MCF 10A (cell line): ENCODE measurements around the gene NFKB2. TPM values are rescaled to one million over a fixed set of nuclear protein-coding genes. Genes with fewer than 3 reads are reported as not detected.
A peak's percentile ranks its signal among the peaks of the same experiment; 100 is the strongest.

Experiments used
- BruUV-seq: library from RNA; stranded (reverse); fragments of 400-500 nt; replicated peaks from 2 replicates; lab custom pipeline; 2021; lab: Mats Ljungman, UMichigan
- CTCF ChIA-PET: fragments of 300-600 bp; sonication (Branson Sonifier 250); formaldehyde crosslinking; extraction: SDS; loops from one replicate; lab custom pipeline; 2021; ENCODE audit warnings: antibody characterized with exemption, inconsistent platforms; lab: Yijun Ruan, JAX
- POLR2A ChIA-PET: fragments of 300-600, 350-650 bp; sonication (Branson Sonifier 250); formaldehyde crosslinking; extraction: SDS; loops from one replicate; lab custom pipeline; 2020; ENCODE audit warnings: antibody characterized with exemption, inconsistent platforms; lab: Yijun Ruan, JAX
- DNase-seq: peaks from one replicate; pipeline ENCODE4 v3.0.0-alpha.2; 2018; ENCODE audit not compliant: unreplicated experiment
- H3K27ac Mint-ChIP-seq: one replicate; pipeline ENCODE4 v1.8.0; 2022; ENCODE audit warnings: mild to moderate bottlenecking, low read depth, mixed read lengths; ENCODE audit not compliant: unreplicated experiment
- H3K27me3 Mint-ChIP-seq: one replicate; pipeline ENCODE4 v1.8.0; 2022; ENCODE audit warnings: mixed read lengths; ENCODE audit not compliant: insufficient read depth, unreplicated experiment
- H3K36me3 Mint-ChIP-seq: one replicate; pipeline ENCODE4 v1.8.0; 2022; ENCODE audit warnings: mild to moderate bottlenecking, moderate library complexity, mixed read lengths; ENCODE audit not compliant: insufficient read depth, unreplicated experiment
- H3K4me1 Mint-ChIP-seq: one replicate; pipeline ENCODE4 v1.8.0; 2022; ENCODE audit warnings: mixed read lengths; ENCODE audit not compliant: insufficient read depth, unreplicated experiment
- H3K4me3 Mint-ChIP-seq: one replicate; pipeline ENCODE4 v1.8.0; 2022; ENCODE audit warnings: mild to moderate bottlenecking, moderate library complexity, mixed read lengths; ENCODE audit not compliant: unreplicated experiment
- H3K9me3 Mint-ChIP-seq: one replicate; pipeline ENCODE4 v1.8.0; 2022; ENCODE audit warnings: mixed read lengths; ENCODE audit not compliant: unreplicated experiment
- intact Hi-C: fragments of 100-400 bp; cut with micrococcal nuclease; formaldehyde crosslinking; loops from 2 replicates; pipeline ENCODE4 v1.14.1; 2022
- total RNA-seq: library from RNA; stranded (reverse); gene quantifications from 2 replicates; pipeline ENCODE4 v1.2.3, GENCODE V29; 2022
- TF ChIP-seq, protein P1 (sequence below): fragments of 200-600 bp; IDR thresholded peaks from one replicate; pipeline ENCODE4 v1.8.0; 2022; ENCODE audit warnings: antibody characterized with exemption, mild to moderate bottlenecking; ENCODE audit not compliant: unreplicated experiment

Gene NFKB2
- total RNA-seq, 1 experiment from 2014 or later = 76.2 TPM

DNA sequence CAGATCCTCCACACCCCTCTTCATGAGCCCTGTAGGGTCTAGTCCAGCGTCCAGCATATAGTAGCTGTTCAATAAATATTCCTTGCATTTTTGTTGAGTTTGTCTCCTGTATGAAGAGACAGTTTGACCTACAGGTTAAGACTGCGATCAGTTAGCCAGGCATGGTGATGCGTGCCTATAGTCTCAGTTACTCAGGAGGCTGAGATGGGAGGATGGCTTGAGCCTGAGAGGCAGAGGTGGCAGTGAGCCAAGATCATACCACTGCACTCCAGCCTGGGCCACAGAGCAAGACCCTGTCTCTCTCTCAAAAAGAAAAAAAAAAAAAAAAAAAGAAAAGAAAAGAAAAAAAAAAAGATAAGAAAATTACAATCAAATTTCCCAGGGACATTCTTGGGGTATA lies 42.0 kb downstream of the NFKB2 start:
- Mint-ChIP-seq H3K27me3 (no peaks in the 10 kb centered on the region), H3K4me3 (no peak overlapping the region)
- POLR2A ChIA-PET = interaction anchor here (0.7 kb wide), 1 partner anchor 29 kb away, joined by 3 read pairs; no protein-coding TSS in a partner anchor

DNA sequence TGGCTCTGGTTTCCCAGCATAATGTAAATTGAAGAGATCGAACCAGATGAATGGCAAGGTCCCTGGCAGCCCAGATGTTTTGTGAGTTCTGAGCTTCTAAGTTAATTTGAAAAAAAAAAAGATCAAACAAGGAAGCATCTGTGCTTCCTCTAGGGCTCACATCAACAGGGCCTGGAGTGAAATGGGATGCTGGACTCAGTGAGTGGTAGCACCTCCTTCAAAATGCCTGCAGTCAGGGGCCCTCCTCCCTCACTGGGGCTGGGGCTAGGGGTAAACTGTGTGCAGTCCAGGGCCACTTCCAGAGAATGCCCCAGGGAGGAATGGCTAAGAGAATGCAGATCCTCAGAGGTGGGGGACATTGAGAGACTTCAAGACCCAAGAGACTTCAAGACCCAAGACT lies 42.9 kb downstream of the NFKB2 start:
- H3K27ac Mint-ChIP-seq = no peak overlapping the region
- H3K4me1 Mint-ChIP-seq = peaks cover 15% of the 10 kb centered on the region
- no peak overlapping the region for H3K4me3 Mint-ChIP-seq
- POLR2A ChIA-PET = no interaction called here
- no peaks in the 10 kb centered on the region for H3K36me3 Mint-ChIP-seq
- TF ChIP-seq, protein P1, sequence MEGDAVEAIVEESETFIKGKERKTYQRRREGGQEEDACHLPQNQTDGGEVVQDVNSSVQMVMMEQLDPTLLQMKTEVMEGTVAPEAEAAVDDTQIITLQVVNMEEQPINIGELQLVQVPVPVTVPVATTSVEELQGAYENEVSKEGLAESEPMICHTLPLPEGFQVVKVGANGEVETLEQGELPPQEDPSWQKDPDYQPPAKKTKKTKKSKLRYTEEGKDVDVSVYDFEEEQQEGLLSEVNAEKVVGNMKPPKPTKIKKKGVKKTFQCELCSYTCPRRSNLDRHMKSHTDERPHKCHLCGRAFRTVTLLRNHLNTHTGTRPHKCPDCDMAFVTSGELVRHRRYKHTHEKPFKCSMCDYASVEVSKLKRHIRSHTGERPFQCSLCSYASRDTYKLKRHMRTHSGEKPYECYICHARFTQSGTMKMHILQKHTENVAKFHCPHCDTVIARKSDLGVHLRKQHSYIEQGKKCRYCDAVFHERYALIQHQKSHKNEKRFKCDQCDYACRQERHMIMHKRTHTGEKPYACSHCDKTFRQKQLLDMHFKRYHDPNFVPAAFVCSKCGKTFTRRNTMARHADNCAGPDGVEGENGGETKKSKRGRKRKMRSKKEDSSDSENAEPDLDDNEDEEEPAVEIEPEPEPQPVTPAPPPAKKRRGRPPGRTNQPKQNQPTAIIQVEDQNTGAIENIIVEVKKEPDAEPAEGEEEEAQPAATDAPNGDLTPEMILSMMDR = no peak
- intact Hi-C loops = no loop called here
- no peaks in the 10 kb centered on the region for H3K9me3 Mint-ChIP-seq
- no peaks in the 10 kb centered on the region for H3K27me3 Mint-ChIP-seq
- DNase-seq = no peak
- BruUV-seq = no TSS peak
- CTCF ChIA-PET = no interaction called here

More for the DNA sequence above, 42.0 kb downstream of the NFKB2 start:
- H3K4me1 Mint-ChIP-seq = peaks cover 15% of the 10 kb centered on the region
- intact Hi-C loops = no loop called here
- H3K36me3 Mint-ChIP-seq = no peaks in the 10 kb centered on the region
- H3K27ac Mint-ChIP-seq = no peak overlapping the region
- no TSS peak for BruUV-seq
- no peaks in the 10 kb centered on the region for H3K9me3 Mint-ChIP-seq
- TF ChIP-seq, protein P1 = no peak
- DNase-seq = no peak
- CTCF ChIA-PET = no interaction called here

DNA sequence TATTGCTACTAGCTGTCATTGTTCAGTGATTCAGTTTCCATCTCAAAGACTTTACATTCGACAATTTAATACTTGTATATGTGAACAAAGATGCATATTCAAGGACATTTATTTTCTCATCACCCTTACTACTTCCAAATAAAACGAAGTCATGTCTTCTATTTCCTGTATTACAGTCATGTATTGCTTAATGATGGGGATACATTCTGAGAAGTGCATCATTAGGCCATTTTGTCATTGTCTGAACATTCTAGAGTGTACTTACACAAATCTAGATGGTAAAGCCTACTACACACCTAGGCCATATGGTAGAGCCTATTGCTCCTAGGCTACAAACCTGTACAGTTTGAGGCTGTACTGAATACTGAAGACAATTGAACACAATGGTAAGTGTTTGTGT lies 49.3 kb downstream of the NFKB2 start:
- TF ChIP-seq, protein P1 = no peak
- no TSS peak for BruUV-seq
- no peak overlapping the region for H3K4me3 Mint-ChIP-seq
- H3K4me1 Mint-ChIP-seq = no peaks in the 10 kb centered on the region
- ChIA-PET POLR2A (no interaction called here), CTCF (interaction anchor here (0.6 to 1.2 kb wide), 2 partner anchors 23 to 604 kb away, joined by 3 to 4 read pairs; no protein-coding TSS in a partner anchor)
- no peak overlapping the region for H3K27ac Mint-ChIP-seq
- no peaks in the 10 kb centered on the region for H3K9me3 Mint-ChIP-seq
- intact Hi-C loops = no loop called here
- no peaks in the 10 kb centered on the region for H3K27me3 Mint-ChIP-seq
- no peak for DNase-seq
- no peaks in the 10 kb centered on the region for H3K36me3 Mint-ChIP-seq

DNA sequence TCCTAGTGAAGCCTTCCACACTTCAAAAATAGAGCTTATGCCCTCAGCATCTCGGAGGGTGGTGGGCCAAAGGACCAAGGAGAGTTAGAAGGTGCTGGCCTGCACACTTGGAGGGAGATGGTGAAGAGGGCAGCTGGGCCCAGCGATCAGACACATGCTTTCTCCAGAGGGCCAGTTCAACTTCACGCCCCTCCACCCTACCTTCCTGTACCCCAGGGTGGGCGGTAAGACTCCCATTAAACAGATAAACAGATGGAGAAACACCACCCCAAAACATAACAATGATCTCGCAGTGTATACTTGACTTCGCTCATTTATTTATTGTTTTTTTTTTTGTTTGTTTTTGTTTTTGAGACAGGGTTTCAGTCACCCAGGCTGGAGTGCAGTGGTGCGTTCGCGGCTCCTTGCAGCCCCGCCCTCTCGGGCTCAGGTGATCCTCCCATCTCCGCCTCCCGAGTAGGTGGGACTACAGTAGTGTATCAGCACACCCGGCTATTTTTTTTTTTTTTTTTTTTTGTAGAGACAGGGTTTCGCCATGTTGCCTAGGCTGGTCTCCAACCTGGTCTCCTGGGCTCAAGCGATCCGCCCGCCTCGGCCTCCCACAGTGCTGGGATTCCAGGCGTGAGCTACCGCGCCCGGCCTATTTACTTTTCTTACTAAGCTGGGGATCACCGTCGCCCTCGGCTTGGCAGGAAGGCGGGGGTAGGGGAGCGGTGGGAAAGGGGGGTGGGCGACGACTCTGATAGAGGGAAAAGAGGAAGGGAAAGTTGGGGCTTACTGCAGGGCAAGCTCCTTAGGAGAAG lies 54.0 kb downstream of the NFKB2 start:
- intact Hi-C loops = no loop called here
- Mint-ChIP-seq H3K27me3 (no peaks in the 10 kb centered on the region), H3K4me1 (peaks cover 7% of the 10 kb centered on the region), H3K27ac (peak overlapping the region; percentile 63), H3K36me3 (peaks cover 23% of the 10 kb centered on the region), H3K9me3 (no peaks in the 10 kb centered on the region), H3K4me3 (peak overlapping the region; percentile 89)
- CTCF ChIA-PET = interaction anchor here (0.5 to 1.6 kb wide), 8 partner anchors 16 to 259 kb away, joined by 3 to 7 read pairs (median 4); no protein-coding TSS in a partner anchor
- peak; percentile 89 for DNase-seq
- TF ChIP-seq, protein P1 = no peak
- no TSS peak for BruUV-seq
- POLR2A ChIA-PET = interaction anchor here (0.8 to 6.3 kb wide), 14 partner anchors 9 to 341 kb away, joined by 3 to 85 read pairs (median 7); partner anchors contain the start of genes ACTR1A, CUEDC2, FBXL15 and NFKB2
